Measurements from ENCODE around the gene SMPD4.
"Not testable (repeated sequence)": the region's sequence is repeated elsewhere in the genome, so short reads cannot be mapped to it uniquely, and the experiment has no call there.

DNA sequence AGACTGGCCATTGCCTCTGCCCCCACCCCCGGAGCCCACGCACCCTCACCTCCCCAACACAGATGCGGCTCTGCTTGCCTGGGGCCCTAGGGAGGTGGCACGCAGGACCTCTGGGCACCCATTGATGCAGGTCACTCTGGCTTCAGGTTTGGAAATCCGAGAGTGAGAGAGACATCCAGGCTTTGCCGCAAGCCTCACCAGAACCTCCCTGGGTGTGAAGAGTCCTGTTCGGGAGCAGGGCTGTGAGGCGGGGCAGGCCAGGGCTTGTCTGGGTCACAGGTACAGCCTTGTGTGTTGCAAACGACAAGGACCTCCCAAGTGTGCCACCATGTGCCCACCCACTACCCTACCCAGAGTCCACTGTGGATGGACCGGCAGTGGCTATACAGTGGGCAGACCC lies 44.9 kb downstream of the SMPD4 start:
- TF ChIP-seq, protein P1, sequence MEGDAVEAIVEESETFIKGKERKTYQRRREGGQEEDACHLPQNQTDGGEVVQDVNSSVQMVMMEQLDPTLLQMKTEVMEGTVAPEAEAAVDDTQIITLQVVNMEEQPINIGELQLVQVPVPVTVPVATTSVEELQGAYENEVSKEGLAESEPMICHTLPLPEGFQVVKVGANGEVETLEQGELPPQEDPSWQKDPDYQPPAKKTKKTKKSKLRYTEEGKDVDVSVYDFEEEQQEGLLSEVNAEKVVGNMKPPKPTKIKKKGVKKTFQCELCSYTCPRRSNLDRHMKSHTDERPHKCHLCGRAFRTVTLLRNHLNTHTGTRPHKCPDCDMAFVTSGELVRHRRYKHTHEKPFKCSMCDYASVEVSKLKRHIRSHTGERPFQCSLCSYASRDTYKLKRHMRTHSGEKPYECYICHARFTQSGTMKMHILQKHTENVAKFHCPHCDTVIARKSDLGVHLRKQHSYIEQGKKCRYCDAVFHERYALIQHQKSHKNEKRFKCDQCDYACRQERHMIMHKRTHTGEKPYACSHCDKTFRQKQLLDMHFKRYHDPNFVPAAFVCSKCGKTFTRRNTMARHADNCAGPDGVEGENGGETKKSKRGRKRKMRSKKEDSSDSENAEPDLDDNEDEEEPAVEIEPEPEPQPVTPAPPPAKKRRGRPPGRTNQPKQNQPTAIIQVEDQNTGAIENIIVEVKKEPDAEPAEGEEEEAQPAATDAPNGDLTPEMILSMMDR (IDR thresholded peaks at IDR 0.05): not testable (repeated sequence)
- TF ChIP-seq POLR2AphosphoS5 (IDR thresholded peaks at IDR 0.05): not testable (repeated sequence)
